HUDEP-2 (cell line): ENCODE data around the gene ARFGAP3.
A peak's percentile ranks its signal among the peaks of the same experiment; 100 is the strongest.
"Not testable (repeated sequence)": the region's sequence is repeated elsewhere in the genome, so short reads cannot be mapped to it uniquely, and the experiment has no call there.

ENCODE experiments used
- DNase-seq, 76 experiments: peaks; one replicate each; lab custom pipeline; 2025; ENCODE audit not compliant: unreplicated experiment in 76 of 76; lab: John Stamatoyannopoulos, UW

The ARFGAP3 gene

GRCh38 chr22:42799061-42799460 is 58.0 kb downstream of the ARFGAP3 start:
- DNase-seq: no peak

DNA sequence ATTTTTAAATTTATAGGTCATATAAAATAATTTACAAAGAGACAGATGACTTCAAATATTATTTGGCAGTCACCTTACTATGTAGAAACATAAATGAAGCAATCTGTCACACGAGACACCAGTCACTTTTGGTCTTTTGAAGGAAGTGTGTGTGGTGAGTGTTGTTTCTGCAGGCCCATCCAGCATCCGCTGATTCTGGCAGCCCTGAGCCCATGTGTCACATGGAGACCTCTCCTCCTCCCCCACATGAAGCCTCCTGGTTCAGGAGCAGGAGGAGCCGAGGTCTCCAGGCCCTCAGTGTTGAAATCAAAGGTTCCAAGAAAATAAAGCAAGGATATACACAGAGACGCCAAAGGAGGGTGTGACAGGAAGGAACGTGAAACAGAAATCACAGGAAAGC is 60.1 kb downstream of the ARFGAP3 start:
- DNase-seq: no peak

DNA sequence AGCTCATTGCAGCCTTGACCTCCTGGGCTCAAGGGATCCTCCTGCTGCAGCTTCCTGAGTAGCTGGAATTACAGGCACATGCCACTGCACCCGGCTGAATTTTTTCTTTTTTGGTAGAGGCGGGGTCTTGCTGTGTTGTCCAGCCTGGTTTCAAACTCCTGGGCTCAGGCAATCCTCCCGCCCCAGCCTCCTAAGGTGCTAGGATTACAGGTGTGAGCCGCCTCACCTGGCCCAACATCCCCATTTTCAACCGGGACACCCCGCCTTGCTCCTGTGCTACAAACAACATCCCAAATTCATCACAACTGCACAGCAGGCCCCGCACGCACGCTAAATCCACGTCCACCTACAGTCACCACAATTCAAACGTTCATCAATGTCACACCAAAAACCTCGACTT is 61.0 kb downstream of the ARFGAP3 start:
- no peak for DNase-seq

- no peak for DNase-seq
These were observed 62.2 kb downstream of the ARFGAP3 start for GRCh38 chr22:42794551-42795510.

DNA sequence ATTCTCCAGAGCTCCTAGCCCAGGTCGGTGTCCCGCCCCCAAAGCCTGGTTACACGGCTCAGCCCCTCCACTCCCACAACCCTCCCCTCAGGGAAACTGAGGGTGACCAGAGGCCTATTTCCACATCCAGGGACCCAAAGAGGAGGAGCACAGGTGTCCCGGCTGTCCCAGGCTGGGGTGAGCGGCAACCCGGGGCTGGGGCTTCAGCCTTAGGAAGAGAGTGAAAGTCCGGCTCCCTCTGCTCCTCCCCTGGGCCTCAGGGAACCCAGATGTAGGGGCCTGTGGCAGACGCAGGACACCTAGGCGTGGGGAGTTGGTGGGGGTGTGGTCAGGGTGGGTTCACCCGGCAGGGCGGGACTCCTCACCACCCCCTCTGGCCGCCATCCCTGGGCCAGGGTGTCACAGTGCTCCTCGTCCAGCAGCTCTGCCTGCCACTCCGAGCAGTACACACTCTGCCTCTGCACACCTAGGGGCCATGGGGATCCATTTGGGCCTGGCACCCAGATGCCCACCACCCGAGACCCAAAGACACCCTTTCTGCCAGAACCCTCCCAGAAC is 63.1 kb downstream of the ARFGAP3 start:
- no peak for DNase-seq

GRCh38 chr22:42792909-42793847 is 63.9 kb downstream of the ARFGAP3 start:
- no peak for DNase-seq

DNA sequence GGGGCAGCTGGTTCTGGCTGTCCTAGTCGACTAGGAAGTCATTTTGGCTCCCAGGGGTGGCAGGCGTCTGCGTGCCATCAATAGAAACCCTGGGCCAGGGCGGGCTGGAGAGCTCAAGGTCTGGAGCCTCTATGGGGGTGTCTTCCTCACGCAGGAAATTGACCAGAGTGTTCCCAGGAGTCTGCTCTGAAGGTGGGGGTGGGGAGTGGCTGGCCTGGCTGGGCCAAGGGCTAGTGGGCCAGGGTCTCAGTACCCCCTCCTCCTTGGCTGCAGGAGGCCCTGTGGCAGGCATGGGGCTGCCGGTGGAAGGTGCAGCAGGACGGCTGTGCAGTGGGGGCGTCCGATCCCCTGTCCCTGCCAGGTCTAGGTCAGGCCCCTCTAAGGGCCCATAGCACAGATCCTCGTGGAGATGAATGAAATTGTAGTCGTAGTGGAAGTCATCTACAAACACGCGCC is 64.6 kb downstream of the ARFGAP3 start:
- DNase-seq: no peak

- DNase-seq: no peak
These were observed 65.2 kb downstream of the ARFGAP3 start for GRCh38 chr22:42791721-42792452.

- no peak for DNase-seq
These were observed 68.6 kb downstream of the ARFGAP3 start for GRCh38 chr22:42788466-42788865.

DNA sequence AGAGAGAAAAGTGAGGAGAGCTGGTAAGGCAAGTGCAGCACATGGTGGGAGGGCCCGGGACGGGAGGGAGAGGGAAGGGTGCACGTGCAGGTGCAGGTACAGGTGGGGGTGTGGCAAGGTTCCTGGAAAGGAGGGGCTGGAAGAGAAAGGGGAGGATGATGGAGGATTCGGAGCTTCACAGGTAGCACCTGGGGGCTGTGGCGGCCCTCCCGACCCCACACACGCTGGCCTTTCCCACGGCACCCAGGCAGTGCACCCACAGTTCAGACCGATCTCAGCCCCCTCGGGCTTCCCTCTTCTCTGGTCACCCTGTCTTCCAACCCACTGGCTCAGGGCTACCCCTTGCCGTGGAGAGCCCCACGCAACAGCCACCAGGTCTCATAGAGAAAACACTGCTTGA is 69.1 kb downstream of the ARFGAP3 start:
- DNase-seq: no peak

DNA sequence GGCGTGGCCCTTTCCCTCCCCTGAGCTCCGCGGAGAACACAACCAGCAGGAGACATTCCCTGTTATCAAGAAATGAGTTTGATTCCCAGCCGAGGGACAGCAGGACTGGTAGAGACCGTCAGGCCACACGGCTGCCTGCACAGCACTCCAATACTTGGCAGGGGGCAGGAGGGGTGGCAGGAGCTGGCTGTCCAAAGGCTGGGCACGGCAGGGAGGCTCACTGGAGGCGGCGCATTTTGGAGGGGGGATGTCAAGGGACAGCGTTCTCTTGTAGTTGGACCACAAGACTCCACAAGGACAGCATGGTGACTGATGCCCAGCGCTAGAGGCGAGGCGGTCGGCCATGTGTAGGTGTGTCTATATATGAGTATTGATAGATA is 69.7 kb downstream of the ARFGAP3 start:
- DNase-seq: no peak

DNA sequence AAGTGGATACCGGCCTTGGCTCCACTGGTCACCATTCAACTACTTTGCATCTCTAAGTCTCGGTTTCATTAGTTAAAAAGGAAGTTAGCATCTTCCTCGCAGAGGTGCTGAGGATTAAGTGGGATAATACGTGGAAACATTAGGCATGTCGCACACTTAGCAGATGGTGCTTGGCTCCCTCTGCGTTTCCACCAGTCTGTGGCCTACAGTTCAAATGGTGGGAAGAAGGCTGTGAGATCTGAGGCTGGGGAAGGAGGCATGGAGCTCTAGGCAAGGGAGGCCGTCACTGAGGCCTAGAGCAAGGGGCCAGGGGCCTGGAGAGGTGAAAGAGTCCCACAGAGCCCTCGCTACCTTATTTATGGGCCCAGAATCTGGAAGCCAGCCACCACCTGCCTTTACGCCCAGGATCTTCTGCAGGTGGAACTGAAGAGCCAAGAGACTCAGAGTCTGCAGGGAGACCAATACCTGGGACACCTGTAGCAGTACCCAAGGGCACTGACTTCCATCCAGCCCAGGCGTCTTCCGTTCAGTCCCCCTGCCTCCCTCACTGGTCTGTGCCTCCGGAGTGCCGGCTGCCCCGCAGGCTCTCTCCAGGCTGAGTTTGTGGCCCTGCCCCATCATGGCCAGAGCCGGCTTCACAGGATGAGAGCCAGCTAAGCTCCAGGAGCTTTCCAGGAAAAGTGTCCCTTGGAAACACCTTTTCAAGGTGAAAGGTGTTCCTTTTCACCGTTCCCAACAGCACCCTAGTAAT is 70.3 kb downstream of the ARFGAP3 start:
- no peak for DNase-seq

DNA sequence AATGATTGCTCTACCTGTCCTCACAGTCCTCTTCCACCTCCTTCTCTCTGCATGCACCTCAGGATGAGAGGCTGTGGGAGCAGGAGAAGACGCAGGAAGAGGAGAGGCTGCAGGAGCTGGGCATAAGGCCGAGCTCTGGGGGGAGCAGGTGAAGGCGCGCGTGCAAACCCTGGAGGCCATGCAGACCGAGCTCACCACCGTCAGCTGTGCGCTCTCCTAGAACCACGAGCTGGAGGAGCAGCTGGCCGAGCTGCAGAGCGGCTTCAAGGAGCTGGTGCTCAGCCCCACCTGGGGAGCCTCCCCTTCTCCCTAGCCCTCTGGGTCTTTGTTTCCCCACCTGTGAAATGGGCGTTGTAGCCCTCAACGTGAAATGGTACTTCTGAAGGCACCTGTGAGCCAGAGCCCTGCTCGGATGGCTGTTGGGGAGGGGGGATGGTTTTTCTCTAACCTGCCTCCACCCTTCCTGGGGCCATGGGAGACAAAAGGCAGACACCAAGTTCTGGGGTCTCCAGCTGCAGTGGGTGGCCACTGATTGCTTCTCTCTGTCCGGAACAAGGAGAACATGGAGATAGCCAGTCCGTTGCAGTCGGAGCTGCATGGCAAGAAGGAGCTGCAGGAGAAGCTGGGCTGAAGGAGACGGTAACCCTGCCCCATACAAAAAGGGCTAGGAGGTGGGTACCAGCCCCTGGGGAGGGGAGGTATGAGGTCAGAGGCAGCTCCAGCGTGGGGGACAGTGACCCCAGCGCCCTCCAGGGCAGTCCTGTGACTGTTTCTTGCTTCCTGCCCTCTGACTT is 71.2 kb downstream of the ARFGAP3 start:
- DNase-seq: no peak

DNA sequence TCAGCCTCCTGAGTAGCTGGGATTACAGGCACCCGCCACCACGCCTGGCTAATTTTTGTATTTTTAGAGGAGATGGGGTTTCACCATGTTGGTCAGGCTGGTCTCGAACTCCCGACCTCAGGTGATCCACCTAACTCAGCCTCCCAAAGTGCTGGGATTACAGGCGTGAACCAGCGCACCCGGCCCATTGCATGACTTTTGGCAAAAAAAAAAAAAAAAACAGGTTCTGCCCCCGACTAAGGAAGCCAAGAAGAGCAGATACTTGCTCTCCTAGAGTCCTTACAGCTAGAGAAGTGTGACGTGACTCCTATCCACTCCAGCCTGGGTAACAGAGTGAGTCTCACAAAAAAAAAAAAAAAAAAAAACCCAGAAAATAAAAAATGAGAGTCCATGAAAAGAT is 74.8 kb downstream of the ARFGAP3 start:
- not testable (repeated sequence) for DNase-seq

GRCh38 chr22:42780070-42780540 is 77.0 kb downstream of the ARFGAP3 start:
- peak in 60 of 76 experiments; percentile 9 to 84 (median 57) for DNase-seq

DNA sequence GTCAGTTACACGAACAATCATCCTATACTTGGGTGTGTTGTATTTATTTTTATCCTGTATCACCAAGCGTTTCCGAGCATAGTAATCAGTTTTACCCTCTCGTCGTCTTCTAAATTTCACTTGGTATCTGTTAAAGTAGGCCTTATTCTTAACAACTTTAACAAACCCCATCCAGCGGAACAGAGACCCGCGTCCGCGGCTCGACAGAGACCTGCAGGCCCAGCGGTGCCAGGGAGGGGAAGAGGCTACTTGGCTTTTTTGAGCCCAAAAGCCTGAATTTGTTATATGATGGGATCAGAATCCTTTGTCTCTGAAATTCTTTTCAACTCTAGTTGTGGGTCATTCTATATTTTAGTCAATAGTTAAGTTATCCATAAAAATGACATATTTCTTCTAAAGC is 79.9 kb downstream of the ARFGAP3 start:
- no peak for DNase-seq

- peak in 20 of 76 experiments; percentile 4 to 36 (median 18) for DNase-seq
These were observed 83.9 kb downstream of the ARFGAP3 start for GRCh38 chr22:42773167-42773566.

DNA sequence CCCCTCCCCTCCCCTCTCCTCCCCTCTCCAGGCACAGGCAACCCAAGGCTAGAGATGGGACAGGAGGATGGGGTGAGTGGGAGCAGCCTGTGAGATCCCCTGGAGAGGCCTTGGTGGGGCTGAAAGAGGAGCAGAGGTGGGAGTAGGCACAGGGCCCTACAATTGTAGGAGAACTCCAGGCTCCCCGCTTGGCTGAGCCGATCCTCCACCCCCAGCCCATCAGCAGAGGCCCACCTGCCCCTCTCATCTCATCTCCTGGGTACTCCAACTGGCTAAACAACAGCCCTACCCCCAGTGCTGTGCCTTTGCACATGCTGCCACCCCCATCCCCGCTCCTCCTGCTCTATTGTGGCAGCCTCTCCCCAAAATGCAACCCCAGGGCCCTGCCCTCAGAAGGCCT is 84.4 kb downstream of the ARFGAP3 start:
- no peak for DNase-seq
